Stimulated activated effector memory CD8-positive, alpha-beta T cell treated with anti-CD3 and anti-CD28 coated beads, Interleukin-12 subunit alpha, Interleukin-12 subunit beta, amount 100 ng/mL, for 72 hours (primary cell): Measurements from ENCODE around the gene RPS28.
"Not testable (repeated sequence)": the region's sequence is repeated elsewhere in the genome, so short reads cannot be mapped to it uniquely, and the experiment has no call there.

Experiments used
- ATAC-seq: fragments of 150-1000 bp; cut with Tn5 transposase; 2 replicates; pipeline ENCODE4 v1.10.0; 2021
- DNase-seq, 2 donors: peaks; one replicate each; pipeline ENCODE4 v3.0.0; 2021 to 2022; ENCODE audit warnings: low spot score in 2 of 2
- H3K27ac Mint-ChIP-seq: one replicate; pipeline ENCODE4 v1.8.0; 2022; ENCODE audit warnings: mild to moderate bottlenecking, mixed read lengths
- H3K36me3 Mint-ChIP-seq: one replicate; pipeline ENCODE4 v1.8.0; 2022; ENCODE audit warnings: mild to moderate bottlenecking, mixed read lengths
- H3K4me1 Mint-ChIP-seq: one replicate; pipeline ENCODE4 v1.8.0; 2022; ENCODE audit warnings: mixed read lengths
- H3K4me3 Mint-ChIP-seq: one replicate; pipeline ENCODE4 v1.8.0; 2022; ENCODE audit warnings: mild to moderate bottlenecking, mixed read lengths
- H3K9me3 Mint-ChIP-seq: one replicate; pipeline ENCODE4 v1.8.0; 2022; ENCODE audit warnings: mixed read lengths

Gene RPS28

GRCh38 chr19:8333767-8334457, 12.6 kb downstream of the RPS28 start:
- no peaks in the 10 kb centered on the region for H3K9me3 Mint-ChIP-seq
- peak overlapping the region; percentile 26 for H3K4me3 Mint-ChIP-seq
- no peaks in the 10 kb centered on the region for H3K4me1 Mint-ChIP-seq
- no peak overlapping the region for H3K27ac Mint-ChIP-seq
- DNase-seq: no peak
- ATAC-seq: no peak
- H3K36me3 Mint-ChIP-seq: no peaks in the 10 kb centered on the region

GRCh38 chr19:8334458-8335342, 13.4 kb downstream of the RPS28 start:
- no peaks in the 10 kb centered on the region for H3K9me3 Mint-ChIP-seq
- DNase-seq (peak; percentile 40 to 64), ATAC-seq (peak; percentile 78)
- peak overlapping the region; percentile 26 for H3K4me3 Mint-ChIP-seq
- H3K36me3 Mint-ChIP-seq: no peaks in the 10 kb centered on the region
- no peaks in the 10 kb centered on the region for H3K4me1 Mint-ChIP-seq
- no peak overlapping the region for H3K27ac Mint-ChIP-seq

GRCh38 chr19:8335343-8336071, 14.2 kb downstream of the RPS28 start:
- no peaks in the 10 kb centered on the region for H3K9me3 Mint-ChIP-seq
- DNase-seq (peak in 1 of 2 donors; percentile 65), ATAC-seq (peak; percentile 77)
- H3K4me1 Mint-ChIP-seq: peaks cover 4% of the 10 kb centered on the region
- peak overlapping the region; percentile 52 for H3K4me3 Mint-ChIP-seq
- no peak overlapping the region for H3K27ac Mint-ChIP-seq
- H3K36me3 Mint-ChIP-seq: no peaks in the 10 kb centered on the region

- H3K4me3 Mint-ChIP-seq: peak overlapping the region; percentile 52
These were observed 14.8 kb downstream of the RPS28 start for GRCh38 chr19:8336072-8336569.

GRCh38 chr19:8336660-8337059, 15.4 kb downstream of the RPS28 start:
- H3K27ac Mint-ChIP-seq: no peak overlapping the region
- H3K4me1 Mint-ChIP-seq: peaks cover 8% of the 10 kb centered on the region
- DNase-seq (no peak), ATAC-seq (no peak)
- H3K9me3 Mint-ChIP-seq: no peaks in the 10 kb centered on the region
- H3K36me3 Mint-ChIP-seq: no peaks in the 10 kb centered on the region
- H3K4me3 Mint-ChIP-seq: no peak overlapping the region

More at GRCh38 chr19:8336072-8336569, 14.8 kb downstream of the RPS28 start:
- DNase-seq (no peak), ATAC-seq (no peak)
- Mint-ChIP-seq H3K36me3 (no peaks in the 10 kb centered on the region), H3K4me1 (peaks cover 8% of the 10 kb centered on the region), H3K9me3 (no peaks in the 10 kb centered on the region), H3K27ac (no peak overlapping the region)

GRCh38 chr19:8337728-8338127, 16.4 kb downstream of the RPS28 start:
- Mint-ChIP-seq H3K4me3 (no peak overlapping the region), H3K27ac (no peak overlapping the region), H3K4me1 (peaks cover 8% of the 10 kb centered on the region), H3K36me3 (no peaks in the 10 kb centered on the region), H3K9me3 (no peaks in the 10 kb centered on the region)
- ATAC-seq: no peak
- no peak for DNase-seq

- H3K36me3 Mint-ChIP-seq: no peaks in the 10 kb centered on the region
- ATAC-seq (no peak), DNase-seq (no peak)
- H3K4me1 Mint-ChIP-seq: peaks cover 17% of the 10 kb centered on the region
- H3K9me3 Mint-ChIP-seq: no peaks in the 10 kb centered on the region
- H3K4me3 Mint-ChIP-seq: no peak overlapping the region
- H3K27ac Mint-ChIP-seq: no peak overlapping the region
These were observed 17.5 kb downstream of the RPS28 start for GRCh38 chr19:8338835-8339234.

GRCh38 chr19:8340341-8341096, 19.2 kb downstream of the RPS28 start:
- ATAC-seq (no peak), DNase-seq (no peak)
- Mint-ChIP-seq H3K4me1 (peaks cover 17% of the 10 kb centered on the region), H3K27ac (peak overlapping the region; percentile 45), H3K9me3 (no peaks in the 10 kb centered on the region), H3K36me3 (no peaks in the 10 kb centered on the region), H3K4me3 (no peak overlapping the region)

GRCh38 chr19:8341504-8341903, 20.2 kb downstream of the RPS28 start:
- not testable (repeated sequence) for DNase-seq, H3K36me3 Mint-ChIP-seq, H3K27ac Mint-ChIP-seq, H3K9me3 Mint-ChIP-seq, ATAC-seq
- H3K4me1 Mint-ChIP-seq: peaks cover 17% of the 10 kb centered on the region
- peak overlapping the region; percentile 75 for H3K4me3 Mint-ChIP-seq

GRCh38 chr19:8342316-8342683, 21.0 kb downstream of the RPS28 start:
- no peaks in the 10 kb centered on the region for H3K9me3 Mint-ChIP-seq
- H3K4me3 Mint-ChIP-seq: peak overlapping the region; percentile 75
- no peak for DNase-seq
- H3K4me1 Mint-ChIP-seq: peaks cover 17% of the 10 kb centered on the region
- ATAC-seq: no peak
- no peaks in the 10 kb centered on the region for H3K36me3 Mint-ChIP-seq
- H3K27ac Mint-ChIP-seq: no peak overlapping the region

- Mint-ChIP-seq H3K27ac (no peak within 1 kb of the TSS), H3K36me3 (no peaks in the 10 kb centered on the region), H3K9me3 (no peaks in the 10 kb centered on the region), H3K4me1 (peaks cover 17% of the 10 kb centered on the region), H3K4me3 (peak within 1 kb of the TSS; percentile 75)
- DNase-seq (peak; percentile 84 to 94), ATAC-seq (peak; percentile 100)
These were observed 21.6 kb downstream of the RPS28 start, which contains the start of gene KANK3 for GRCh38 chr19:8342684-8343482. Gene KANK3, minus strand, starts transcription at chr19:8343262. Its CDS starts 5,434 bp downstream, at chr19:8337828.

GRCh38 chr19:8343483-8343844, 22.2 kb downstream of the RPS28 start:
- peak overlapping the region; percentile 75 for H3K4me3 Mint-ChIP-seq
- peak; percentile 1 for ATAC-seq

GRCh38 chr19:8349629-8350372, 28.5 kb downstream of the RPS28 start:
- H3K4me1 Mint-ChIP-seq, H3K9me3 Mint-ChIP-seq, DNase-seq, H3K4me3 Mint-ChIP-seq, ATAC-seq, H3K36me3 Mint-ChIP-seq, H3K27ac Mint-ChIP-seq: not testable (repeated sequence)

More at GRCh38 chr19:8343483-8343844, 22.2 kb downstream of the RPS28 start:
- H3K27ac Mint-ChIP-seq: no peak overlapping the region
- peaks cover 17% of the 10 kb centered on the region for H3K4me1 Mint-ChIP-seq
- no peak for DNase-seq
- H3K36me3 Mint-ChIP-seq: no peaks in the 10 kb centered on the region
- no peaks in the 10 kb centered on the region for H3K9me3 Mint-ChIP-seq
